ENCODE measurements around the gene PERM1. TPM values are rescaled to one million over a fixed set of nuclear protein-coding genes. Genes with fewer than 3 reads are reported as not detected.

PERM1 gene
- total and polyA plus RNA-seq, 2 of the 13 experiments (the other 11 are each of a cell fraction or from before 2014, with no cell fraction given), result 0.04 to 0.29 TPM

DNA sequence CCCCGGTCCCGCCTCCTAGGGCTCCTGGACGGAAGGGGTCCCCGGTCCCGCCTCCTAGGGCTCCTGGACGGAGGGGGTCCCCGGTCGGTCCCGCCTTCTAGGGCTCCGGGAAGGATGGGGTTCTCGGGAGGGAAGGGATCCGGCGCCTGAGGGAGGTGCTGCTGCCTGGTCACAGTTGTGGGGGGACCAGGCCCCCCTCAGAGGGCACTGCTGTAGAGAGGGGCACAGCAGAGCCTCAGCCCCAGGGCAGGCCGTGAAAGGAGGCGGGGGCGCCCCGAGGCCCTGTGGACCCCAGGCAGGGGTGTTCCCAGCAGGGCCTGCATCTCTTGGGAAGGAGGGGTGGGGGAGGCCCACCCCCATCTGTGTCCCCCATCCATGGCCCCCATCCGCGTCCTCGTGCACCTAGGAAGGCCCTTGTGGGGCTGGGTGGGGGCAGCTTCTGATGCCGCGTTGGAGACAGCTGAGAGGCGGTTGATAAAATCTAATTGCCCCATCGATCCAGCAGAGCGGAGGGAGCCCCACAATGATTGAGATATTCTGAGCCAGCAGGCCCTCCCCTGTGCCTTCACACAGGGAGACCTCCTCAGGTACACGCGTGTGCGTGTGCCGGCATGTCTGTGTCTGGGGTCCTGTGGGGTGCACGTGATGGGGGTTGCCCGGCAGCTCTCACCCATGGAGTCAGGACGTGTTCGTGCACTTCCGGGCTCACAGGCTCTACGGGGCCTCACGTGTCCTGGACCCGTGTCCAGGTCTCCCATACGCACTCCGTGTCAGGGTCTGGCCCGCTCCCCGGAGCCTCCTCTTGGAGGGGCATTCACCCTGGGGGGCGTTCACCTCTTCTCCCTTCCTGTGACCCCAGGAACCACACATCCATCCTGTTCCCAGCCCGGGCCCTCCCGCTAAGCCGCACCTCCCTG, 45.3 kb downstream of the PERM1 start:
- in situ Hi-C loops (cut with HindIII; ENCODE audit: extremely low pct_ligation_motif_present, low pct_unique_long_range_greater_than_20kb) (no loop called here), intact Hi-C loops (cut with micrococcal nuclease; ENCODE audit: unreplicated experiment) (no loop called here)
- no peak for FAIRE-seq

More for the DNA sequence above, 45.3 kb downstream of the PERM1 start:
- 15% methylated on average over 12 of the region's 45 CpGs for WGBS (ENCODE audit: low lambda C conversion rate)
- DNase-seq (ENCODE audit: low spot score) (no peak), ATAC-seq (no peak)
- H3K9me3 ChIP-seq (ENCODE audit: low read length), result no peaks in the 10 kb centered on the region
- no peak overlapping the region for H2AFZ ChIP-seq (ENCODE audit: low read length)
- no peak overlapping the region for H3K27ac ChIP-seq (ENCODE audit: extremely low read length, insufficient read depth, low read length)
- POLR2A ChIA-PET, result no interaction called here
- H3K4me1 ChIP-seq (ENCODE audit: insufficient read depth, low read length), result peaks cover 32% of the 10 kb centered on the region
- CTCF ChIA-PET (ENCODE audit: low intra/inter-chr PET ratio, low total read pairs), result interaction anchor here (1.2 kb wide), 1 partner anchor 32 kb away, joined by 4 read pairs; no protein-coding TSS in a partner anchor
- TF ChIP-seq, protein P1, sequence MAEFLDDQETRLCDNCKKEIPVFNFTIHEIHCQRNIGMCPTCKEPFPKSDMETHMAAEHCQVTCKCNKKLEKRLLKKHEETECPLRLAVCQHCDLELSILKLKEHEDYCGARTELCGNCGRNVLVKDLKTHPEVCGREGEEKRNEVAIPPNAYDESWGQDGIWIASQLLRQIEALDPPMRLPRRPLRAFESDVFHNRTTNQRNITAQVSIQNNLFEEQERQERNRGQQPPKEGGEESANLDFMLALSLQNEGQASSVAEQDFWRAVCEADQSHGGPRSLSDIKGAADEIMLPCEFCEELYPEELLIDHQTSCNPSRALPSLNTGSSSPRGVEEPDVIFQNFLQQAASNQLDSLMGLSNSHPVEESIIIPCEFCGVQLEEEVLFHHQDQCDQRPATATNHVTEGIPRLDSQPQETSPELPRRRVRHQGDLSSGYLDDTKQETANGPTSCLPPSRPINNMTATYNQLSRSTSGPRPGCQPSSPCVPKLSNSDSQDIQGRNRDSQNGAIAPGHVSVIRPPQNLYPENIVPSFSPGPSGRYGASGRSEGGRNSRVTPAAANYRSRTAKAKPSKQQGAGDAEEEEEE (CRISPR knock-in tag; IDR thresholded peaks at IDR 0.05; ENCODE audit: borderline replicate concordance), result no peak
- TF ChIP-seq GABPB1 (CRISPR knock-in tag; IDR thresholded peaks at IDR 0.05) (0 out of 2 replicates have a peak, but pooled peaks have one; percentile 16), EZH2 (conservative IDR thresholded peaks at IDR 0.05; ENCODE audit: low read depth, low read length) (0 out of 2 replicates have a peak, but pooled peaks have one; percentile 7), ARNTL (CRISPR knock-in tag; IDR thresholded peaks at IDR 0.05) (0 out of 2 replicates have a peak, but pooled peaks have one; percentile 41), PCBP1 (IDR thresholded peaks at IDR 0.05; ENCODE audit: borderline replicate concordance, low read depth, low read length) (0 out of 2 replicates have a peak, but pooled peaks have one; percentile 14)
- H3K4me2 ChIP-seq (ENCODE audit: low read depth, low read length), result no peak overlapping the region; the same call in 1 of the 2 replicates
- H4K20me1 ChIP-seq (ENCODE audit: insufficient read depth, low read length), result no peaks in the 10 kb centered on the region
- no peak overlapping the region for H3K9ac ChIP-seq (ENCODE audit: insufficient read depth, low read depth, low read length)
- no peaks in the 10 kb centered on the region for H3K36me3 ChIP-seq (replicated peaks in 1 of 2; ENCODE audit: control insufficient read depth in 1 of 2, insufficient read depth in 2 of 2, low read length in 2 of 2)
- H3K79me2 ChIP-seq (ENCODE audit: insufficient read depth, low read length), result no peaks in the 10 kb centered on the region
- no TSS peak for BruUV-seq (replicated peaks)
- peaks cover 31 to 82% of the 10 kb centered on the region in 2 experiments for H3K27me3 ChIP-seq (ENCODE audit: control insufficient read depth in 1 of 2, insufficient read depth in 2 of 2, low read length in 2 of 2)
- H3K4me3 ChIP-seq (replicated peaks in 1 of 3; ENCODE audit: insufficient read depth in 1 of 3, low read depth in 2 of 3, low read length in 3 of 3), result no peak overlapping the region; a peak in 1 of 6 replicates
